GM12878 (cell line): Measurements from ENCODE around the gene UXS1. TPM values are rescaled to one million over a fixed set of nuclear protein-coding genes. Genes with fewer than 3 reads are reported as not detected.

ENCODE experiments used
- ATF2 ChIP-seq: IDR thresholded peaks from 2 replicates; pipeline ENCODE4 v1.6.1; 2012; ENCODE audit warnings: low read length, inconsistent platforms
- BRCA1 ChIP-seq: IDR thresholded peaks from 2 replicates; pipeline ENCODE4 v1.6.1; 2011; ENCODE audit warnings: low read depth, low read length, improper control_type of control experiment
- E4F1 ChIP-seq: fragments of 450-650 bp; IDR thresholded peaks from 2 replicates; pipeline ENCODE4 v1.6.1; 2018; ENCODE audit warnings: borderline replicate concordance, mild to moderate bottlenecking; ENCODE audit not compliant: partially characterized antibody
- ESRRA ChIP-seq: IDR thresholded peaks from 2 replicates; pipeline ENCODE4 v1.6.1; 2012; ENCODE audit warnings: mild to moderate bottlenecking, low read length, improper control_type of control experiment
- FOXM1 ChIP-seq: IDR thresholded peaks from 2 replicates; pipeline ENCODE4 v1.6.1; 2012; ENCODE audit warnings: low read depth, mild to moderate bottlenecking, inconsistent platforms, low read length, moderate library complexity
- HDAC2 ChIP-seq: fragments of 200-600 bp; sonication (generic); IDR thresholded peaks from 2 replicates; pipeline ENCODE4 v1.6.1; 2017
- MEF2A ChIP-seq: IDR thresholded peaks from 2 replicates; pipeline ENCODE4 v1.6.1; 2011; ENCODE audit warnings: low read depth, mild to moderate bottlenecking, low read length, moderate library complexity; ENCODE audit not compliant: insufficient read depth
- PAX5 ChIP-seq: IDR thresholded peaks from 2 replicates; pipeline ENCODE4 v1.6.1; 2011; ENCODE audit warnings: low read depth, low read length, borderline replicate concordance
- RBBP5 ChIP-seq: fragments of 200-600 bp; sonication (generic); conservative IDR thresholded peaks from 2 replicates; pipeline ENCODE4 v1.6.1; 2016
- SRF ChIP-seq, 2 experiments: IDR thresholded peaks; 2 replicates each; pipeline ENCODE4 v1.6.1; 2011; ENCODE audit warnings: low read depth in 2 of 2, low read length in 2 of 2, mild to moderate bottlenecking in 1 of 2, moderate library complexity in 1 of 2
- TARDBP ChIP-seq: IDR thresholded peaks from 2 replicates; pipeline ENCODE4 v1.6.1; 2016; ENCODE audit warnings: borderline replicate concordance
- WRNIP1 ChIP-seq: IDR thresholded peaks from 2 replicates; pipeline ENCODE4 v1.6.1; 2011; ENCODE audit warnings: low read depth, low read length, improper control_type of control experiment, borderline replicate concordance
- ZNF592 ChIP-seq: fragments of 450-650 bp; IDR thresholded peaks from 2 replicates; pipeline ENCODE4 v1.6.1; 2017; ENCODE audit warnings: mild to moderate bottlenecking, moderate library complexity
- polyA plus RNA-seq, 11 experiments: library from polyadenylated mRNA; depleted of rRNA in 4 of 11; unstranded in 6 of 11; stranded (reverse) in 5 of 11; fragments of >200 nt; fragmentation: Nextera tagmentation in 4 of 11; fragmentation: Illumina TruSeq in 1 of 11; extraction: Ambion mirVana in 4 of 11; extraction: Trizol in 1 of 11; gene quantifications; 1 replicate in 1 of 11; 2 replicates in 10 of 11; pipeline versions ENCODE4 v1.2.1 to v1.2.3, GENCODE V29; 2011 to 2016; ENCODE audit warnings: inconsistent platforms in 2 of 11, missing spikeins in 2 of 11, low read depth in 1 of 11
- total RNA-seq, 4 experiments: library from RNA; depleted of rRNA in 3 of 4; stranded (reverse); fragments of >200 nt in 3 of 4; fragmentation: Illumina TruSeq in 1 of 4; extraction: Trizol in 1 of 4; gene quantifications; 2 replicates each; pipeline versions ENCODE4 v1.2.1 to v1.2.3, GENCODE V29; 2013 to 2021
- TF ChIP-seq, protein P1 (sequence below): fragments of 450-650 bp; IDR thresholded peaks from 2 replicates; pipeline ENCODE4 v1.6.1; 2017; ENCODE audit warnings: borderline replicate concordance

UXS1 gene
- total and polyA plus RNA-seq, 10 of the 15 experiments (the other 5 are each of a cell fraction or from before 2014, with no cell fraction given), result 6.0 to 25.4 (median 24.0) TPM

DNA sequence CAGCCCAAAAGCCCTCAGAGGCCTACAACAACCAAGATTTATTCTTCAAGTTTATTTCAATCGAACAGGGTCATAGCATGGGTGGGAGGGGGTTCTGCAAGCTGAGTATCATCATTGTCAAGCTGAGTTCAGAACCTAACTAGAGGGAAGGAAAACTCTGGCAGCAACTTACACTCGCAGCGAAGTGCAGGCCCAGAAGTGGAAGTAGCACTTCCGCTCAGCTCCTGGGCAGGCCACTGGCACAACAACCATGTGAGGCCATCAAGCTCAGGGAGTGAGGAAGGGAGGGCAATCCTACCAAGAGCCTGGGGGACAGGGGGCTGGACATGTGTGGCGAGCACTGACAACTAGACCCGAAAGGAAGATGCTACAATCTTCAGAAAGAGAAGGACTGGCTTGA, 4.8 kb downstream of the UXS1 start (continued):
- TF ChIP-seq ATF2 (no peak), ZNF592 (no peak), SRF (IDR thresholded peaks at IDR 0.05; ENCODE audit: low read depth in 2 of 2, low read length in 2 of 2) (0 out of 4 replicates have a peak, but pooled peaks of 1 of the 2 experiments have one; percentile 48), RBBP5 (no peak), BRCA1 (no peak), FOXM1 (no peak), MEF2A (no peak), TARDBP (no peak), E4F1 (no peak), WRNIP1 (no peak), HDAC2 (no peak), ESRRA (no peak), PAX5 (no peak)
- TF ChIP-seq, protein P1, sequence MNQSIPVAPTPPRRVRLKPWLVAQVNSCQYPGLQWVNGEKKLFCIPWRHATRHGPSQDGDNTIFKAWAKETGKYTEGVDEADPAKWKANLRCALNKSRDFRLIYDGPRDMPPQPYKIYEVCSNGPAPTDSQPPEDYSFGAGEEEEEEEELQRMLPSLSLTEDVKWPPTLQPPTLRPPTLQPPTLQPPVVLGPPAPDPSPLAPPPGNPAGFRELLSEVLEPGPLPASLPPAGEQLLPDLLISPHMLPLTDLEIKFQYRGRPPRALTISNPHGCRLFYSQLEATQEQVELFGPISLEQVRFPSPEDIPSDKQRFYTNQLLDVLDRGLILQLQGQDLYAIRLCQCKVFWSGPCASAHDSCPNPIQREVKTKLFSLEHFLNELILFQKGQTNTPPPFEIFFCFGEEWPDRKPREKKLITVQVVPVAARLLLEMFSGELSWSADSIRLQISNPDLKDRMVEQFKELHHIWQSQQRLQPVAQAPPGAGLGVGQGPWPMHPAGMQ, result no peak
